ENCODE results near the gene SDC3.

The SDC3 gene

DNA sequence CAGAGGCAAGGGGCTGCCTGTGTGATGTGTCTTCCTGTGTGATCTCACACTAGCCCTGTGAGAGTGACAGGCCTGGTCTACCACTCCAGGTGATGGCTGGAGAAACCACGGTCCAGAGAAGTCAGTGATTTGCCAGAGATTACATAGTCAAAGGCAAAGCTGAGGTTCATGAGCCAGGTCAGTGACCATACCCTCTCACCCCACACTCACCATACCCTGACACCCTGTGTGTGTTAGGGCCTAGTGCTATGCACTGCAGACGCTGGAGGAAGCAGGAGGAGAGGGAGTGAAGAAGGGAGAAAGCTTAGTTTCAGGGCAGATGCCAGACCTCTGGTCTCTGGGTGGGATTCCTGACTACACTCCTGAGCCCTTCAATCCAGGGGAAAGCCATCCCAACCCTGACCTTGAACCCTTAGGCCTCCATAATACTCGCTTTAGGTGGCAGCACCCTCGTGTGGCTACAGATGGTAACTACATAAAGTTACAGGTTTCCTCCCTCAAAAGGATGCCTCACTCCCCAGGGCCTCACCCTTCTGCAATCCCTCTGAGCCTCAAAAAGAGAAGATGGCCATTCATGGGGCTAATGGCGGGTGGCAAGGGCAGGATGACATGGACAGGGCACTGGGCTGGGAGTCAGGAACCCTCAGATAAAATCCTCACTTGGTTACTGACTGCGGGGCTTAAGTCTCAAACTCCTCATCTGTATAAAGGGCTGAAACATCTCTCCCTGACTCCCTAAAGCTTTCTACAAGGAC lies 20.8 kb upstream of the SDC3 start:
- POLR2A ChIA-PET = no interaction called here

GRCh38 chr1:30928789-30929134 lies 20.2 kb upstream of the SDC3 start:
- ChIA-PET CTCF (interaction anchor here (0.8 to 13.7 kb wide), 24 partner anchors 9 to 1134 kb away, joined by 3 to 161 read pairs (median 4); no protein-coding TSS in a partner anchor), POLR2A (no interaction called here)
- Histone ChIP-seq H3K27me3 (replicated peaks in 2 of 5; ENCODE audit: control insufficient read depth in 4 of 5, insufficient read depth in 5 of 5, low read length in 4 of 5) (no peaks in the 10 kb centered on the region), H3K4me1 (ENCODE audit: control extremely low read depth in 1 of 4, control insufficient read depth in 4 of 4, insufficient read depth in 4 of 4, low read length in 3 of 4) (no peaks in the 10 kb centered on the region), H3K9me3 (ENCODE audit: control extremely low read depth in 1 of 5, control insufficient read depth in 4 of 5, insufficient read depth in 2 of 5, low read depth in 1 of 5, low read length in 4 of 5) (no peaks in the 10 kb centered on the region), H3K27ac (ENCODE audit: insufficient read depth in 1 of 2, low read depth in 1 of 2, low read length in 2 of 2, poor library complexity in 1 of 2, severe bottlenecking in 2 of 2) (no peak overlapping the region), H3K36me3 (ENCODE audit: control insufficient read depth in 4 of 4, insufficient read depth in 4 of 4, low read length in 3 of 4) (peaks cover 0 to 20% (median 13%) of the 10 kb centered on the region in 4 experiments), H3K4me3 (ENCODE audit: control insufficient read depth in 1 of 7, extremely low read depth in 1 of 7, insufficient read depth in 4 of 7, low read depth in 2 of 7, low read length in 6 of 7) (no peak overlapping the region)
- WGBS (ENCODE audit: insufficient coverage) = 100% methylated on average over 2 of the region's 2 CpGs
- DNase-seq = no peak

More for the DNA sequence above, 20.8 kb upstream of the SDC3 start:
- peak; percentile 39 to 70 (median 59) for DNase-seq
- Histone ChIP-seq H3K36me3 (ENCODE audit: control insufficient read depth in 4 of 4, insufficient read depth in 4 of 4, low read length in 3 of 4) (peaks cover 0 to 26% (median 17%) of the 10 kb centered on the region in 4 experiments), H3K4me3 (ENCODE audit: control insufficient read depth in 1 of 7, extremely low read depth in 1 of 7, insufficient read depth in 4 of 7, low read depth in 2 of 7, low read length in 6 of 7) (no peak overlapping the region), H3K9me3 (ENCODE audit: control extremely low read depth in 1 of 5, control insufficient read depth in 4 of 5, insufficient read depth in 2 of 5, low read depth in 1 of 5, low read length in 4 of 5) (no peaks in the 10 kb centered on the region), H3K4me1 (ENCODE audit: control extremely low read depth in 1 of 4, control insufficient read depth in 4 of 4, insufficient read depth in 4 of 4, low read length in 3 of 4) (no peaks in the 10 kb centered on the region), H3K27ac (ENCODE audit: insufficient read depth in 1 of 2, low read depth in 1 of 2, low read length in 2 of 2, poor library complexity in 1 of 2, severe bottlenecking in 2 of 2) (no peak overlapping the region), H3K27me3 (replicated peaks in 2 of 5; ENCODE audit: control insufficient read depth in 4 of 5, insufficient read depth in 5 of 5, low read length in 4 of 5) (no peaks in the 10 kb centered on the region)
- CTCF ChIA-PET = interaction anchor here (0.8 to 13.7 kb wide), 22 partner anchors 9 to 210 kb away, joined by 3 to 161 read pairs (median 5); no protein-coding TSS in a partner anchor
- 8% methylated on average over 3 of the region's 6 CpGs for WGBS (ENCODE audit: insufficient coverage)

GRCh38 chr1:30928171-30928570 lies 19.6 kb upstream of the SDC3 start:
- Histone ChIP-seq H3K4me3 (ENCODE audit: control insufficient read depth in 1 of 7, extremely low read depth in 1 of 7, insufficient read depth in 4 of 7, low read depth in 2 of 7, low read length in 6 of 7) (no peak overlapping the region), H3K36me3 (ENCODE audit: control insufficient read depth in 4 of 4, insufficient read depth in 4 of 4, low read length in 3 of 4) (peaks cover 0 to 14% (median 7%) of the 10 kb centered on the region in 4 experiments), H3K4me1 (ENCODE audit: control extremely low read depth in 1 of 4, control insufficient read depth in 4 of 4, insufficient read depth in 4 of 4, low read length in 3 of 4) (no peaks in the 10 kb centered on the region), H3K27me3 (replicated peaks in 2 of 5; ENCODE audit: control insufficient read depth in 4 of 5, insufficient read depth in 5 of 5, low read length in 4 of 5) (no peaks in the 10 kb centered on the region), H3K27ac (ENCODE audit: insufficient read depth in 1 of 2, low read depth in 1 of 2, low read length in 2 of 2, poor library complexity in 1 of 2, severe bottlenecking in 2 of 2) (no peak overlapping the region), H3K9me3 (ENCODE audit: control extremely low read depth in 1 of 5, control insufficient read depth in 4 of 5, insufficient read depth in 2 of 5, low read depth in 1 of 5, low read length in 4 of 5) (no peaks in the 10 kb centered on the region)
- ChIA-PET CTCF (interaction anchor here (0.8 to 13.7 kb wide), 23 partner anchors 8 to 1135 kb away, joined by 3 to 161 read pairs (median 4); no protein-coding TSS in a partner anchor), POLR2A (no interaction called here)
- DNase-seq = no peak
- WGBS (ENCODE audit: insufficient coverage) = 91% methylated on average over 5 of the region's 7 CpGs

DNA sequence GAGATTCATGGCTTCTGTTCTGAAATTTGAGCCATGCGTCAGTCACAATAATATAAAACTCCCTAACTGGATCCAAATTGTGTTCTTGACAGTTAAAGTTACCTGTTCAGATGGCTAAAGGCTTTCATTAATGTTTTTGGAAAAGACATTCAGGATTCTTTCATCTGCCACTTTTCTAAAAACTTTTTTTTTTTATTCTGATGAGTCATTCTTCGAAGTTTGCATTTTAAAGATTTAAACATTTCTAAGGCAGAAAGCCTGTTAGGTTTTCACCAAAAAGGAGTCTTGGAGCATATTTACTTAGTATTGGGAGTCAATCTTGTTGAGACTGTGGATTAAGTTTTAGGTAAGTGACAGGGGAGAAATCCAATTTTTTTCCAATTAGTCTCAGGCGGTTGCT lies 18.9 kb upstream of the SDC3 start:
- Histone ChIP-seq H3K27ac (ENCODE audit: insufficient read depth in 1 of 2, low read depth in 1 of 2, low read length in 2 of 2, poor library complexity in 1 of 2, severe bottlenecking in 2 of 2) (no peak overlapping the region), H3K9me3 (ENCODE audit: control extremely low read depth in 1 of 5, control insufficient read depth in 4 of 5, insufficient read depth in 2 of 5, low read depth in 1 of 5, low read length in 4 of 5) (no peaks in the 10 kb centered on the region), H3K36me3 (ENCODE audit: control insufficient read depth in 4 of 4, insufficient read depth in 4 of 4, low read length in 3 of 4) (peaks cover 0 to 9% (median 2%) of the 10 kb centered on the region in 4 experiments), H3K4me1 (ENCODE audit: control extremely low read depth in 1 of 4, control insufficient read depth in 4 of 4, insufficient read depth in 4 of 4, low read length in 3 of 4) (no peaks in the 10 kb centered on the region), H3K27me3 (replicated peaks in 2 of 5; ENCODE audit: control insufficient read depth in 4 of 5, insufficient read depth in 5 of 5, low read length in 4 of 5) (no peaks in the 10 kb centered on the region), H3K4me3 (ENCODE audit: control insufficient read depth in 1 of 7, extremely low read depth in 1 of 7, insufficient read depth in 4 of 7, low read depth in 2 of 7, low read length in 6 of 7) (no peak overlapping the region)
- POLR2A ChIA-PET = no interaction called here
- no peak for DNase-seq
- WGBS (ENCODE audit: insufficient coverage) = 100% methylated on average over 1 of the region's 3 CpGs
- CTCF ChIA-PET = interaction anchor here (1.0 to 13.7 kb wide), 5 partner anchors 17 to 144 kb away, joined by 3 to 161 read pairs (median 13); no protein-coding TSS in a partner anchor

DNA sequence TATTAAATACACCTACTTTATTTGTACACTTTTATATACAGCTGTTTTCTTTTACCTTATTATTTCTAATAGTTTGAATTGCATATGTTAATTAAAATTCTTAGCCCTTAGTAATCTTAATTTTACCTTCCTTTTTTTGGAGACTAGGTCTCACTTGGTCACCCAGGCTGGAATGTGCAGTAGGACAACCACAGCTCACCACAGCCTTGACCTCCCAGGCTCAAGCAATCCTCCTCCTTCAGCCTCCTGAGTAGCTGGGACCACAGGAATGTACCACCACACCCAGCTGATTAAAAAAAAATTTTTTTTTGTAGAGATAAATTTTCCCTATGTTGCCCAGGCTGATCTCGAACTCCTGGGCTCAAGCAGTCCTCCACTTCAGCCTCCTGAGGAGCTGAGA lies 15.0 kb upstream of the SDC3 start:
- no CpG with 5 or more reads among the region's 1 CpG for WGBS (ENCODE audit: insufficient coverage)
- H3K4me3 ChIP-seq (ENCODE audit: control insufficient read depth in 1 of 7, extremely low read depth in 1 of 7, insufficient read depth in 4 of 7, low read depth in 2 of 7, low read length in 6 of 7) = no peak overlapping the region

DNA sequence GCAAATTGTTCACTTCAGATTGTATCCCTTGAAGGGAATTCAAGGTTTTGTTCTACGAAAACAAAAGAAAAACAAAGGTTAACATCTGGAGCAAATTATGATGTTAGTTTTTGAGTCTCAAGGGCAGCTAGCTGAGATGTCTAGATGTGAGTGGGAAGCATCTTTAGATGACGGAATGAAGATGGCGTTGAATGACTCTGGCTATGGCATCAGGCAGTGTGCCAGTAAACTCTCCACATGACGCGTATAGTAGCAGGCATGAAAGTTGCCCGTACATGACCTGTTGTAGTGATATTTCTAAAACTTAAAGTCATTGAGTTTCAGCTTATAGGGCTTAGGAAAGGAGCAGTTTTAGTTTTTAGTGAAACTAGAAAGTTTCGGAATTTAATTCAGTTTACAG lies 12.3 kb upstream of the SDC3 start:
- peak in 1 of 3 donors; percentile 23 for DNase-seq
- WGBS (ENCODE audit: insufficient coverage) = 87% methylated on average over 5 of the region's 7 CpGs
- CTCF ChIA-PET = interaction anchor here (0.7 to 3.4 kb wide), 8 partner anchors 8 to 199 kb away, joined by 3 to 26 read pairs (median 6); no protein-coding TSS in a partner anchor

More for the DNA sequence above, 15.0 kb upstream of the SDC3 start:
- Histone ChIP-seq H3K27me3 (replicated peaks in 2 of 5; ENCODE audit: control insufficient read depth in 4 of 5, insufficient read depth in 5 of 5, low read length in 4 of 5) (peaks cover 0 to 4% (median 2%) of the 10 kb centered on the region in 5 experiments), H3K9me3 (ENCODE audit: control extremely low read depth in 1 of 5, control insufficient read depth in 4 of 5, insufficient read depth in 2 of 5, low read depth in 1 of 5, low read length in 4 of 5) (no peaks in the 10 kb centered on the region), H3K4me1 (ENCODE audit: control extremely low read depth in 1 of 4, control insufficient read depth in 4 of 4, insufficient read depth in 4 of 4, low read length in 3 of 4) (peaks cover 0 to 17% (median 15%) of the 10 kb centered on the region in 4 experiments), H3K36me3 (ENCODE audit: control insufficient read depth in 4 of 4, insufficient read depth in 4 of 4, low read length in 3 of 4) (no peaks in the 10 kb centered on the region), H3K27ac (ENCODE audit: insufficient read depth in 1 of 2, low read depth in 1 of 2, low read length in 2 of 2, poor library complexity in 1 of 2, severe bottlenecking in 2 of 2) (no peak overlapping the region)
- DNase-seq = no peak
- POLR2A ChIA-PET = no interaction called here
- CTCF ChIA-PET = interaction anchor here (0.8 to 13.7 kb wide), 5 partner anchors 8 to 145 kb away, joined by 3 to 161 read pairs (median 5); no protein-coding TSS in a partner anchor

More for the DNA sequence above, 12.3 kb upstream of the SDC3 start:
- Histone ChIP-seq H3K27ac (ENCODE audit: insufficient read depth in 1 of 2, low read depth in 1 of 2, low read length in 2 of 2, poor library complexity in 1 of 2, severe bottlenecking in 2 of 2) (no peak overlapping the region), H3K4me3 (ENCODE audit: control insufficient read depth in 1 of 7, extremely low read depth in 1 of 7, insufficient read depth in 4 of 7, low read depth in 2 of 7, low read length in 6 of 7) (no peak overlapping the region), H3K9me3 (ENCODE audit: control extremely low read depth in 1 of 5, control insufficient read depth in 4 of 5, insufficient read depth in 2 of 5, low read depth in 1 of 5, low read length in 4 of 5) (no peaks in the 10 kb centered on the region), H3K36me3 (ENCODE audit: control insufficient read depth in 4 of 4, insufficient read depth in 4 of 4, low read length in 3 of 4) (no peaks in the 10 kb centered on the region), H3K4me1 (ENCODE audit: control extremely low read depth in 1 of 4, control insufficient read depth in 4 of 4, insufficient read depth in 4 of 4, low read length in 3 of 4) (peaks cover 0 to 28% (median 26%) of the 10 kb centered on the region in 4 experiments), H3K27me3 (replicated peaks in 2 of 5; ENCODE audit: control insufficient read depth in 4 of 5, insufficient read depth in 5 of 5, low read length in 4 of 5) (peaks cover 0 to 4% (median 2%) of the 10 kb centered on the region in 5 experiments)
- POLR2A ChIA-PET = interaction anchor here (0.6 kb wide), 1 partner anchor 295 kb away, joined by 3 read pairs; no protein-coding TSS in a partner anchor

Measured in common myeloid progenitor, CD34-positive (primary cell).